HG03103 (cell line): Measurements from ENCODE around the gene PNMA8C.
"Not testable (repeated sequence)": the region's sequence is repeated elsewhere in the genome, so short reads cannot be mapped to it uniquely, and the experiment has no call there.

Experiments
- ATAC-seq: cut with Tn5 transposase; IDR thresholded peaks from one replicate; pipeline ENCODE4 v1.9.1; 2021; ENCODE audit warnings: low read depth; ENCODE audit not compliant: unreplicated experiment

PNMA8C gene

DNA sequence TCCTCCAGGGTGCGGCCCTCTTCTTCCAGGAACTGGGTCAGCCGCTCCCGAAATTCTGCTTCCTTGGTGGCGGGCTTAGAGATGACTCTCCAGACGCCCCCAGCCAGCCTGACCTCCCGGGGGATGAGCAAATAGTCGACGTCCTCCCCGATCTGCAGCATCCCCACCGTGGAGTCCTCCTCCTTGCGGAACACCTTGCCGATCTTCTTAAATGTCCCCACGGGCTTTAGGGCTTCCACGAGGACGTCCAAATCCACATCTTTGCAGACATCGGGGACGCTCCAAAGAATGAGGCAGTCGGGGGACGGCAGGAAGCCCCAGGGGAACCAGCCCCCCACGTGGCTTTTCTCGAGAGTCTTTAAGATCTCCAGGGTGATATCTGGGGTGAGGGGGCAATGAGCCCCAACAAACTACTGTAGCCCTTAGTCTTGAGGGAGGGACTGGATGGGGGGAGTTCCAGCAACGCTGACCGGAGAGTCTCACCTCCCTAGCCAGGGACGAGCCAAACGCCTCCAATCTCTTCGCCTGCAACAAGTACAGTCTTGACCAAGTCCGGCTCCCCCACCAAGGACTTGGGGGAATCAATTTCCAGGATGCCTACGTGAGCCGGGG is 16.0 kb downstream of the PNMA8C start:
- no peak for ATAC-seq

DNA sequence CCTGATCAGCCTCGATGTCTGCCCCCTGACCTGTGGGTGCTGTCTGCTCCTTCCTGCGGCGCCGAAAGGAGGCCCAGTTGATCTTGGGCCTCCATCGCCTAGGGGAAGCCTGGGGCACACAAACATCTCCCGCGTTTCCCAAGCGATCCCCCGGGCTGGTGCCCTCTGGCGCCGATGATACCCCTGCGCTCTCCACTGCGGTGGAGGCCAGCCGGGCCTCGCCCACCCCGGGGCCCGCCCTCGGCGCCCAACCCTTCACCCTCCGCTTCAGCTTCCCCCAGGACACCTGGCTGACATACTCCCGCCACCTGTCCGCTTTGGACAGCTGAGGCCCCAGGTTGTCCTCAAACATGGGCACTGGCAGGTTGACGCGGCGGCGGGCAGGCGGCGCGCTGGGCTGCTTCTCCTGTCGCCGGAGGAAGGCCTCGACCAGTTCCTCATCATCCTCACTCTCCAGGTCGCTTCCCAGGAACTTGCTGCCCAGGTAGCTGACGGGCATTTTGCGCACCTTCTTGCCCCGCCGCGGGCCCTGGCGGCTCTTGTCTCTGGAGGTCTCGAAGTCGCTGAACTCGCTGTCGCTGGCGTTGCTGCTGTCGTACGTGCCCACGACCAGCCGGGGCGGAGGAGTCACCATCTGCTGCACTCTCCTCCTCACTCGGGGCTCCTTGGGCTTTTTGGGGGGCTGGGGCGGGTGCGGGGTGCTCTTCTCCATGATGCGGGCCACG is 16.6 kb downstream of the PNMA8C start:
- no peak for ATAC-seq

DNA sequence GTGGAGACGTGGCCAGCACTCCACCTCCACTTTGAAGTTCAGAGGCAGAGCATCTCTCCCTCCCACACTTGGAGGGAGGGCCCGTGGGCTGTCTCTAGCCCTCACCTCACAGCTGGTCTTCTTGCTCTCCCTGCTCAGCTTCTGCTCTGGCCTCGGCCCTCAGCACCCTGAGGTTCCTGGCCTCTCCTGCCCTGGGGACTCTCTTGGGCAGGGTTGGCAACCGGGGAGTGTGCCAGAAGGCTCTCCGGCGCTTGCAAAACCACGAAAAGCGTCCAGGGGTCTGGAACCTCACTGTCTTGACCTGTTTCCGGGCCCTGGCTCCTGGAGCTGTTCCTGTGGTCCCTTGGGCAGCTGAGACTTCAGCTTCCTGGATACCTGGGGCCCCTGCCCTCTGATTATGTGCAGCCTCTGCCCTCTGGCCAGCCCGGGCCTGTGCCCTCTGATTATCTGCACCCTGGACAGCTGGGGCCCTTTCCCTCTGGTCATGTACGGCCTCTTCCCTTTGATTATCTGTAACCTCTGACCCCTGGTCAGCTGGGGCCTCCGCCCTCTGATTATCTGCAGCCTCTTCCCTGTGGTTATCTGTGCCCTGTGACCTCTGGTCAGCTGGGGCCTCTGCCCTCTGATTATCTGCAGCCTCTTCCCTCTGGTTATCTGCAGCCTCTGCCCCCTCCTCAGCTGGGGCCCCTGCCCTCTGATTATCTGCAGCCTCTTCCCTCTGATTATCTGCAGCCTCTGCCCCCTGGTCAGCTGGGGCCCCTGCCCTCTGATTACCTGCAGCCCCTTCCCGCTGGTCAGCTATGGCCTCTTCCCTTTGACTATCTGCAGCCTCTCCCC is 17.4 kb downstream of the PNMA8C start:
- no peak for ATAC-seq

DNA sequence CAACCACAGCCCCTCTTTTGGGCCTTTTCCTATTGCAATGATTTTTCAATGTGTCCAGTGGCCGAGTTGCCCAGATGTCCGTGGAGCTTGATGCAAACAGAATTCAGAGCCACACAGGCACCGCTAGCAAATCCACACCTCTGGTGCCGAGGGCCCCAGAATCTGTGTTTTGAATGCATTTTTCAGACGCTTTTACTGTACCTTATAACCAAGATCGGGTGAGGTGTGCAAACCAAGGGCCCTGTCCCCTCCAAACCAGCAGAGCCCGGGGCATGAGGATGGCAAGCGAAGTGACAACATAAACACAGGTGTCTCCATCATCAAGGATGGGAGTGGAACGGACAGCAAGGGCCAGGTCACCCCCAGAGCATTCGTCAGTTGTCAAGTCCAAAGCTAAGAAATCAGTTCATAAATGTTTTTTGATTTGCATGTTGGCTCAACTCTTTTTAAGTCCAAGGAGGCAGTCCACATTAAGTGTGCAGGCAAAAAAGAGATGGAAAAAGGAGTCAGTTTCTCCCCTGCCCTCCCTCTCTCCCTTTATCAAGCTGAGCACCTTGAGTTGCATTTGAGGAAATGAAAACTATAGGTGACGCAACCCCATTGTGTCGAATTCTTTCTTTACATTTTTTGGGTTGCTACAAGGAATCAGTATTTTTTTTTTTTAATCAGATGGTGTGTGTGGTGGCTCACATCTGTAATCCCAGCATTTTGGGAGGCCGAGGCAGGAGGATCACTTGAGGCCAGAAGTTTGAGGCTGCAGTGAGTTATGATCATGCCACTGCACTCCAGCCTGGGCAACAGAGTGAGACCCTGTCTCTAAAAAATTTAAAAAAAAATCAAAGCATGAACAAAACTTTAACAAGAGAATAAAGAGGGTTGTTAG is 18.3 kb downstream of the PNMA8C start:
- ATAC-seq, result no peak

DNA sequence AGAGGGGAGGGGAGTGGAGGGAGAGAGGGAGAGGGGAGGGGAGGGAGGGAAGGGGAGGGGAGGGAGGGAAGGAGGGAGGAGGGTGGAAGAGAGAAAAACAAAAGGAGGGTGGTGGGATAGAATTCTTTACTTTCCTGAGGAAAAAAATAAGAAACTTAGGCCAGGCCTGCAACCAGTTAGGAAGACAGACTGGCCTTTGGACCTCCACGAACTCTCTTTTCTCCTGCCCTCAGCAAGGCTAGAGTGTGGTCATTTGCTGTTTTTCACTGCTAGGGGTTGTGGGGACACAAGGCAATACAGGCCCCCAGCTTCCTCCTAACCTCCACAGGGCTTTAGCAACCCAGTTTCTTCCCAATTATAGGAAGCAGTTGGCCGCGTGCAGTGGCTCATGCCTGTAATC is 19.5 kb downstream of the PNMA8C start:
- ATAC-seq, result no peak

DNA sequence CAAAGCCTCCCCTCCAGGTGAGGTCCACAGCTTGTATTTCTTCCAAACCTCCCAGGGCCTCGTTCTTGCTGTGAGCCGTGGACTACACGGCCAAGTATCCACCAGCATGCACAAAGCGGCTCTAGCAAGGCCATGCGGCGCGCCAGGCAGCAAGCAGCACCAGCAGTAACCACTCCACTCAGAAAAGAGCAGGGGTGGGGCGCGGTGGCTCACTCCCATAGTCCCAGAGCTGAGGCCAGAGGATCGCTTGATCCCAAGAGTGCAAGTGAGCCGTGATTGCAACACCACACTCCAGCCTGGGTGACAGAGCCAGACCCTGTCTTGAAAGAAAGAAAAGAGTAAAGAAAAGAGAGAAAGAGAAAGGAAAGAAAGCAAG is 20.1 kb downstream of the PNMA8C start:
- ATAC-seq, result no peak

DNA sequence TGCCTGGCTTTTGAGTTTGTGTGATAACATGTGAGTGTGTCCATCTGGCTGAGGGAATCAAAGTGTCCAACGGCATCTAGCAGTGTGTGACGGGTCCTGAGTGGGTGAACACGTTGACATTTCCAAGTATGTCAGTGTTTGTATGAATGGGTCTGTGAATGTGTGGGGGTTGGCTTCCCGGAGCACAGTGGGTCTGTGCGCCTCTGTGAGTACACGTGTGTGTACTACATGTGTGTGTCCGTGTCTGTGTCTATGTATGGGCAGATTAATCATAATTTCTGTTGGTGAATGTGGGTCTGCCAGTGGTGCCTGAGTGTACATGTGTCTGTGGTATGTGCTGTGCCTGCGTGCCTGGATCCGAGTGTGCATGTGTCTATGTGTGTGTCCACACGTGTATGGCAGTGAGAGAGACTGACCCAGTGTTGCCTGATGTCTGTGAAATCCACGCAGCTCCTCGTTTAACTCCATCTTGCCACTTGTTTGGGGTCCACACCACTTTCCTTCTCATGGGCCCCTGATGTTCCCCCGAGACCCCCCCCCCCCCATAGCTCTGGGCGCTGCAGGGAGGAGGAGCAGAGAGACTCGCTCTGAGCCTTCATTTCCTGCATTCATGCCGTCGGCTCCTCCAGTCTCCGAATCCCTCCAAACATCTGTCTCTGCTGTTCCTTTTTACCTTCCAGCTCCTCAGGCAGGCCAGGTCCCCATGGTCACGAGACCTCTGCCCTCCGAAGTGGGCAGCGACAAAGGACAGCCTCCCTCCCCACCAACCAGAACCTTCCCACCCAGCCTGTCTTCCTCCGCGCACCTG is 20.7 kb downstream of the PNMA8C start:
- no peak for ATAC-seq

DNA sequence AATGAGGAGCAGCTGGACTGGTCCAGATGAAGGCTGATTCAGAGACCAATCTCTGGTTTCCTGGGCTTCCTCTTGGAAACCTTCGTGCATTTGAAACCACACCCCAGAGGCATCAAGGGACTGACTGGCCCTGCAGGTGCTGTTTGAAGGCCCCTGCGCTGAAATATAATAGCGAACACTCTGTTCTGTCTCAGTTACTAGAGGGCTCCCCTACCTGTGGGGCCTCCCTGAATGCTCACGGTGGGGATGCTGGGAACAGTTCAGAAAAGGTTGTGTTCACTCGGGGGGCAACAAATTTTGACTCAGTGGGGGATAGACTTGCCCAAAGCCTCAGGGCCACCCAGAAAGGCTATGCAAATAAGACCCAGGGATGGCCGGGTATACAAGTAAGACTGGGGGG is 21.8 kb downstream of the PNMA8C start:
- ATAC-seq, result no peak

DNA sequence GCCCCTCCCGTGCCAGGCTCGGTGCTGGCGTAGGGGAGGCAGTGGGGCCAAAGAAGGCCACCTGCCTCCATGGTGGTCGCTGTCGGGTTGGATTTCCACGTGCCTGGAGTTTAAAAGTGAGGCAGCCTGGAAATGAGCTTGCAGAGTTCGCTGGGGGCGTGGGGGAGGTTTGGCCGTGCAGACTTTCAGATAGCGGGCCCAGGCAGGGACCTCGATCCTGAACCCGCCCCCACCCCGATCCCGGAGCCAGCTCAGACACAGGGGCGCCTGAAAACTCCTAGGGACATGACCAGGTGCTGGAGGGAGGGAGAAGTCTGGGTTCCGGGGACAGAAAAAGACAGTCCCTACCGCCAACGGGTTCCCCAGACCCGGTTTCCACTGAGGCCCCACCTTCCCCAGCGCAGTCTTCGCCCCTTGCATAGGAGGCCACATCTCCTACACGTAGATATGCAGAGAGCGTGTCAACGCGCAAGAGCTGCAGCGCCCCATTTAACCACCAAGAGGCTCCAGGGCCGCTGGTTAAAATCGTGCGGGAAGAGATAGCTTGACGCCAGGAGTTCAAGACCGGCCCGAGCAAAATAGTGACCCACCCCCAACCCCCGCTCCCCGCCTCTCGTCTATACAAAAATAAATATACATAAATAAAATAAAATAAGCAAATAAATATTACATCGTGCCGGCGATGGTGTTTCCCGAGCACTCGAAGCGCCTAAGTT is 23.8 kb downstream of the PNMA8C start:
- no peak for ATAC-seq

DNA sequence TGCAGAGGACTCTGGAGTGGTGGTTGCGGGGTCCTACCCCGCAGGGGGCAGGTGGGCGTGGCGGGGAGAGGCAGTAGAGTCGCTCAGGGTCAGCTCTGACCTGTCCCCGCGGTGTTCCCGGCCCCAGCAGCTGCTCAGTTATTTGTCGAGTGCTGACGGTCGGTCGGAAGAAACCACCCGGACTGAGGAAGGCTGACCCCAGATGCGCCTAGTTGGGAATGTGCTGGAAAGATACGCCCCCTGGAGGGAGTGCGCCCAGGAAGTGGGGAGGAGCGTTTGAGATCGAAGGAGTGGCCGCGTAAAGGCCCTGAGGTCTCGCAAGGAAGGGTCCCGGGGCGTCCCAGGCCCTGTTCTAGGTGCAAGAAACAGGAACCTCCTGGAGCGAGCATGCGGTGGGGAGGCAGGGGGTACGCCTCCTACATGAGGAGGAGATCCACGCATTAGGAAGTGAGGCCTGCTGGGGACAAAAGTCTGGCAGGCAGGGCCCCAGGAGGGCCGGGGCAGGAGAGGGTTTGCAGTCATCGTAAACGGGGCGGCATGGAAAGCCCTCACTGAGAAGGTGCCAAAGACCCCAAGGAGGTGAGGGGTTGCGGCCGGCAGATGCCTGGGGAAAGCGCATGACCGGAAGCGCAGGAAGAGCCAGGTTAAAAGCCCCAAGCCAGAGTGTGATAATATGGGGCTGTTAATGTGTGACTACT is 24.5 kb downstream of the PNMA8C start:
- no peak for ATAC-seq

DNA sequence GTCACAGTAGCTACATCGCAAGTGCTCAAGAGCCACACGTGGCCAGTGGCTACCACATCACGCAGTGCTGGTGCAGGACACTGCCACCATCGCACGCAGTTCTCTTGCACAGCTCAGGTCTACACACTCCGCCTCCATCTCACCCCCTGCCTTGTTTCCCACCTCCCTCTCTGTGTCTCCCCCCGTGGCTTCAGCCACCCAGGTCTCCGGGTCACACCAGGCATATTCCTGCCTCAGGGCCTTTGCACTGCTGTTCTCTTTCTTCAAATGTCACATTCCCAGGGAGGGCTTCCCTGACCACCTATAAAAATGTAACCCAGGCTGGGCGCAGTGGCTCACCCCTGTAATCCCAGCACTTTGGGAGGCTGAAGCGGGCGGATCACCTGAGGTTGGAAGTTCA is 26.0 kb downstream of the PNMA8C start:
- ATAC-seq, result no peak

DNA sequence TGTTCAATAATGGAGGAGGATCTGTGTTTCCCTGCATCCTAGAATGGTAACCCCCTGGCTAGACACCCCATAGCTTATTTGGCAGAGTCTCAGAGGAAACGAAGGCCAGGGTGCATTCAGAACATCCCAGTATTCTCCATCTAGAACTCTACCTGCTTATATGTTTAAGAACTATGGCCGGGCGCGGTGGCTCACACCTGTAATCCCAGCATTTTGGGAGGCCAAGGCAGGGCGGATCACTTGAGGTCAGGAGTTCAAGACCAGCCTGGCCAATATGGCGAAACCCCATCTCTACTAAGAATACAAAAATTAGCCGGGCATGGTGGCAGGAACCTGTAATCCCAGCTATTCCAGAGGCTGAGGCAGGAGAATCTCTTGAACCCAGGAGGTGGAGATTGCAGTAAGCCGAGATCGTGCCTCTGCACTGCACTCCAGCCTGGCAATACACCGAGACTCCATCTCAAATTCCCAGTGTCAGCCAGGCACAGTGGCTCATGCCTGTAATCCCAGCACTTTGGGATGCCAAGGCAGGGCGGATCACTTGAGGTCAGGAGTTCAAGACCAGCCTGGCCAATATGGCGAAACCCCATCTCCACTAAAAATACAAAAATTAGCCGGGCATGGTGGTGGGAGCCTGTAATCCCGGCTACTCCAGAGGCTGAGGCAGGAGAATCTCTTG is 30.8 kb downstream of the PNMA8C start:
- not testable (repeated sequence) for ATAC-seq

DNA sequence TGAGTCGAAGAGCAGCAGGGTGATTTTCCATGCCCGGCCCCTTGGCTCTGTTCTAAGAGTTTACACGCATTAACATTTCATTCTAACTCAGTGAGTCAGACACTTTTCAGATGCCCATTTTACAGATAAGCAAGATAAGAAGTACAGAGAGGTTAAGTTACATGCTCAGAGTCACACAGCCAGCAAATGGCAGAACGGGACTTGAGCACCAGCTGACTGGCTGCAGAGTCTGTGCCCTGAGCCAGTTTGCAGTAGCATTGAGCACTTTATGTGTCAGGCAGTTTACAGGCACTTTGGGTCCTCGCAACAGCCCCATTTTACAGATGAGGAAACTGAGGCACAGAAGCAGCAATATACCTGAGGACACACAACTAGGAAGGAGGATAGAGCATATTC is 34.3 kb downstream of the PNMA8C start:
- ATAC-seq, result no peak

DNA sequence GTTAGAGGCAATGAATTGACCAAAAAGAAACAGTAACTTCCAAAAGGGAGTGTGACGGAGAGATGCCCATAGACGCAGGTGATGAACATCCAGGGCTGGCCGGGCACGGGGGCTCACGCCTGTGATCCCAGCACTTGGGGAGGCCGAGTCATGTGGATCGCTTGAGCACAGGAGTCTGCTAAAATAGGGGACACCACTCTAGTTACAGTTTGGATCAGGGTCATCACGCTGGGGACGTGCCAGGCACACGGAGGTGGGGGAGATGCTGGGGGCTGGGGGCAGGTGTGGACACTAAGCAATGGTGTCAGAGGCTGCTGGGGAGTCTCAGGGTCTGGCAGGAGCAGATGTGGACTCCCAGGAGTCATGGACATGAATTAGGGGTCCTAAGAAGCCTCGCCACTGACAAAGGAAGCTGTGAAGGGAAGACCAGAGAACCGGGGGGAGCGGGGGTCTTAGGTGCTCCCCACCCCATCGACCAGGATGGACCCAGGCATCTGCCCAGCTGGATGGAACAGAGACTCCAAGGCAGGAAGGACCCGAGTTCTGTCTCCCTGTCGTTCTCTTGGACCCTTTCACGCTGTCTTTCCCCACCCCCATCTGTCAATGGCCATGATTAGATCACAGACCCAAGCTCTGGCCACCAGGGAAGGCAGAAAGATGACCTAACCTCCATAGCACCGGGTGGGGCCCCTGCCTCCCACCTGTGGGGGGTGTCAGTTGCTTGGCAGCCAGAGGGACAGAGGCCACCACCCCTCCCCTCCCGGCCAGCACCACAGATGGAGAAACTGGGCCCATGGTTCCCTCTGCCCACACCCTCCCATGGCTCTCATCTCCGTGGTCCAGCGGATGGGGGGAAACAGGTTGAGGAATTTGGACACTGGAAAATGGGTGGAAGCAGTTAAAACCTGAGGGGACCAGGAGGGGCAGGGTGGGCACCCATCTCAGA is 35.0 kb downstream of the PNMA8C start:
- no peak for ATAC-seq

DNA sequence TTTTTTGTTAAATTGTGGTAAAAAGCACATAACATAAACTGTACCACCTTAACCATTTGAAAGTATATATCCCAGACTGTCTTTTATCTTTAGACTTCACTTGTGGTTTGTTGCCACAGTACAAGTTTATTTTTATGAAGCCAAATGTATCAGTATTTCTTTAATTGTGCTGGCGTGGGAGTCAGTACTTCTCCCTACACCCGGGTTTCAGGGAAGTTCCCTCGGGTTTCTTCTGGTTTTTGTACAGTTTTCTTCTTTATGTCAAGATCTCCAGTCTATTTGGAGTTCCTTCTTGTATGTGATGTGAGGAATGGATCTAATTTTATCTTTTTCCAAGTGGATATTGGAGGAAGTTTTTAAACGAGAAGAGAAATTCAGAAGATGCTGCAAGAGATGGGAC is 35.9 kb downstream of the PNMA8C start:
- ATAC-seq, result no peak

DNA sequence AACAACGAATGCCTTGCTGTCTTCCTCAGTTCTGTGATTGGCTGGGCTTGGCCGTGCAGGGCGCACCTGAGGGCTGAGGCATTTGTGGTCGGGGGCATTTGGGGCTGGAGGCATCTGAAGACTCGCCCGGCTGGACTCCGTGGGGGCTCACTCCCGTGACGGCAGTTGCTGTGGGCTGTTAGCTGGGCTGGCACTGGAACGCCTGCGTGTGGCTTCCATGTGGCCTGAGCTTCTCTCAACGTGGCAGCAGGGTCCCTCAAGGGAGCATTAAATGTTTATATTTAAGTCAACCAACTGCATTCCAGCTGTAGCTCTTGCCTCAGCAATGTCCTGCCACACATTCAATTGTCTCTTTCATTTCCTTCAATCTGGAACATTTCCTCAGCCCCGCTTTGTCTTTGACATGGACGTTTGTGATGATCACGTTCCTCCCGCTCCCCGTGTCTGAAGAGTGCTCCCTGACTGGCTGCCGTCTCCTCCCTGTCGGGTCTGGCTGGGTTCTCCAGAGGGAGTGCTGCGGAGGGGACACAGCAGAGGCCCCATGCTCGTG is 36.4 kb downstream of the PNMA8C start:
- ATAC-seq, result no peak
